ENCODE measurements around the gene EPN1. TPM values are rescaled to one million over a fixed set of nuclear protein-coding genes. Genes with fewer than 3 reads are reported as not detected.

Gene EPN1
- total RNA-seq, 4 donors from 2014 or later: 58.7 to 214 (median 190) TPM

- intact Hi-C loops (cut with DNase I; ENCODE audit: low total_unique reads) (loop anchor here (5.0 kb wide), 1 partner anchor 42 kb away; the partner anchor contains the start of gene FIZ1), in situ Hi-C loops (cut with MboI; ENCODE audit: low sequenced_read_pairs in 4 of 4) (loop anchor here in 3 of 4 donors (10.0 to 25.0 kb wide), 3 partner anchors 54 to 502 kb away; partner anchors contain the start of genes TNNT1 (in 1 of the 3) and ZNF579 (in 1 of the 3))
- H3K27me3 ChIP-seq: no peaks in the 10 kb centered on the region
- H3K4me3 ChIP-seq: no peak overlapping the region
- no peaks in the 10 kb centered on the region for H3K9me3 ChIP-seq
- DNase-seq (peak in 1 of 2 donors; percentile 50), ATAC-seq (no peak)
- peaks cover 61 to 74% of the 10 kb centered on the region in 2 donors for H3K4me1 ChIP-seq
- H3K27ac ChIP-seq: peak overlapping the region in 2 of 4 donors; percentile 83 to 97
- no peaks in the 10 kb centered on the region for H3K36me3 ChIP-seq
- TF ChIP-seq CTCF (IDR thresholded peaks at IDR 0.05 in 4 of 5, conservative IDR thresholded peaks at IDR 0.05 in 1 of 5) (peak in 4 of 5 experiments; percentile 14 to 36 (median 26)), POLR2A (IDR thresholded peaks at IDR 0.05) (no peak)
Observed at GRCh38 chr19:55638864-55639359, 36.1 kb upstream of the EPN1 start.

- Histone ChIP-seq H3K4me1 (peaks cover 67 to 76% of the 10 kb centered on the region in 2 donors), H3K36me3 (peaks cover 0 to 5% of the 10 kb centered on the region in 2 donors), H3K9me3 (no peaks in the 10 kb centered on the region), H3K4me3 (peak overlapping the region; percentile 80 to 99 (median 94)), H3K27me3 (no peaks in the 10 kb centered on the region), H3K27ac (peak overlapping the region; percentile 82 to 98 (median 90))
- TF ChIP-seq CTCF (IDR thresholded peaks at IDR 0.05 in 4 of 5, conservative IDR thresholded peaks at IDR 0.05 in 1 of 5) (peak; percentile 50 to 70 (median 67)), POLR2A (IDR thresholded peaks at IDR 0.05) (no peak)
- peak; percentile 33 to 74 for DNase-seq
- in situ Hi-C loops (cut with MboI; ENCODE audit: low sequenced_read_pairs in 4 of 4): loop anchor here in 1 of 4 donors (25.0 kb wide), 1 partner anchor 503 kb away; the partner anchor contains the start of gene TNNT1
- intact Hi-C loops (cut with DNase I; ENCODE audit: low total_unique reads): loop anchor here (5.0 kb wide), 1 partner anchor 523 kb away; the partner anchor contains the start of gene PPP1R12C
- peak; percentile 15 to 34 for ATAC-seq
Observed at GRCh38 chr19:55640043-55640576, 34.9 kb upstream of the EPN1 start.

GRCh38 chr19:55640577-55641425 is 34.2 kb upstream of the EPN1 start, which contains the start of gene ZNF580:
Gene ZNF580 (plus strand): TSS chr19:55641002. CDS start chr19:55642509, 1,507 bp downstream.
- intact Hi-C loops (cut with DNase I; ENCODE audit: low total_unique reads): loop anchor here (5.0 kb wide), 1 partner anchor 524 kb away; the partner anchor contains the start of gene PPP1R12C
- H3K4me1 ChIP-seq: peaks cover 67 to 72% of the 10 kb centered on the region in 2 donors

More at GRCh38 chr19:55640577-55641425, 34.2 kb upstream of the EPN1 start, which contains the start of gene ZNF580:
- peak in 1 of 2 donors; percentile 39 for TF ChIP-seq POLR2A (IDR thresholded peaks at IDR 0.05)
- TF ChIP-seq CTCF (IDR thresholded peaks at IDR 0.05 in 4 of 5, conservative IDR thresholded peaks at IDR 0.05 in 1 of 5): no peak
- peak; percentile 57 to 64 for ATAC-seq
- Histone ChIP-seq H3K4me3 (peak within 1 kb of the TSS; percentile 80 to 99 (median 94)), H3K9me3 (no peaks in the 10 kb centered on the region), H3K36me3 (peaks cover 0 to 10% of the 10 kb centered on the region in 2 donors), H3K27me3 (no peaks in the 10 kb centered on the region), H3K27ac (peak within 1 kb of the TSS; percentile 82 to 98 (median 90))
- in situ Hi-C loops (cut with MboI; ENCODE audit: low sequenced_read_pairs in 4 of 4): loop anchor here in 1 of 4 donors (25.0 kb wide), 1 partner anchor 504 kb away; the partner anchor contains the start of gene TNNT1
- DNase-seq: no peak

Measured in gastrocnemius medialis (tissue), 4 donors.